GM06990 (cell line): ENCODE measurements around the gene DZIP1.
"Not testable (repeated sequence)": the region's sequence is repeated elsewhere in the genome, so short reads cannot be mapped to it uniquely, and the experiment has no call there.

Source experiments
- DNase-seq: peaks from one replicate; pipeline ENCODE4 v3.0.0-alpha.2; 2011; ENCODE audit not compliant: insufficient read length; ENCODE audit errors: extremely low read depth
- H3K27me3 ChIP-seq: replicated peaks from 2 replicates; pipeline ENCODE4 v1.6.0; 2011; ENCODE audit warnings: low read length; ENCODE audit not compliant: control insufficient read depth, insufficient read depth
- H3K36me3 ChIP-seq: 2 replicates; pipeline ENCODE4 v1.5.1; 2011; ENCODE audit warnings: low read length; ENCODE audit not compliant: control insufficient read depth, insufficient read depth
- H3K4me3 ChIP-seq: replicated peaks from 2 replicates; pipeline ENCODE4 v1.5.1; 2011; ENCODE audit warnings: low read depth, mild to moderate bottlenecking, control low read depth, low read length
- CTCF ChIP-seq: IDR thresholded peaks from 2 replicates; pipeline ENCODE4 v1.5.1; 2011; ENCODE audit warnings: low read length, control low read depth, mild to moderate bottlenecking, inconsistent platforms; ENCODE audit not compliant: insufficient read depth, poor library complexity, severe bottlenecking

DZIP1 gene, protein sequence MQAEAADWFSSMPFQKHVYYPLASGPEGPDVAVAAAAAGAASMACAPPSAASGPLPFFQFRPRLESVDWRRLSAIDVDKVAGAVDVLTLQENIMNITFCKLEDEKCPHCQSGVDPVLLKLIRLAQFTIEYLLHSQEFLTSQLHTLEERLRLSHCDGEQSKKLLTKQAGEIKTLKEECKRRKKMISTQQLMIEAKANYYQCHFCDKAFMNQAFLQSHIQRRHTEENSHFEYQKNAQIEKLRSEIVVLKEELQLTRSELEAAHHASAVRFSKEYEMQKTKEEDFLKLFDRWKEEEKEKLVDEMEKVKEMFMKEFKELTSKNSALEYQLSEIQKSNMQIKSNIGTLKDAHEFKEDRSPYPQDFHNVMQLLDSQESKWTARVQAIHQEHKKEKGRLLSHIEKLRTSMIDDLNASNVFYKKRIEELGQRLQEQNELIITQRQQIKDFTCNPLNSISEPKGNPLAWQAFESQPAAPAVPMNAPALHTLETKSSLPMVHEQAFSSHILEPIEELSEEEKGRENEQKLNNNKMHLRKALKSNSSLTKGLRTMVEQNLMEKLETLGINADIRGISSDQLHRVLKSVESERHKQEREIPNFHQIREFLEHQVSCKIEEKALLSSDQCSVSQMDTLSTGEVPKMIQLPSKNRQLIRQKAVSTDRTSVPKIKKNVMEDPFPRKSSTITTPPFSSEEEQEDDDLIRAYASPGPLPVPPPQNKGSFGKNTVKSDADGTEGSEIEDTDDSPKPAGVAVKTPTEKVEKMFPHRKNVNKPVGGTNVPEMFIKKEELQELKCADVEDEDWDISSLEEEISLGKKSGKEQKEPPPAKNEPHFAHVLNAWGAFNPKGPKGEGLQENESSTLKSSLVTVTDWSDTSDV

DNA sequence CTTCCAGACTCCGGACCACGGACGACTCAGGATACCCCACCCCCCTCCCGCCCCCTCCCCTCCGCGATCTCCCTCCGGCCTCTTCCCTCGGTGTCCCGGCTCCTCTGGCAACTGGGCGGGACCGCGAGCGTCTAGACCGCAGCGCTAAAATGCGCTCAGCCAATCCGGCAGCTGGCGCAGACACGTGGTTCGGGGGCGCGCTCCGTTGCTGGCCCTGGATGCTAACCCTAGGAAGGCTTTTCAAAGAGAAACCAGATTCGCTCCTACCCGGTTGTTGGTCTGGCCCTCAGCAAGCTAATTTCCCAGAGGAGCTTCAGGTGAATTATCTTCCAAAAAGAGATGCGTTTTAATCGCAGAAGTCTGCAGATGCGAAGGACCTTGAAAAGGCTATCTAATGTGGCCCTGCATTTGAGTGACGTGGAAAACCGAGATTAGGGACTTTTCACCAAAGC is at the start of gene DZIP1:
Gene DZIP1 (minus strand): TSS at position 106 of the 452 bp plus-strand sequence. CDS start 2,677 bp downstream, outside the sequence.
- Histone ChIP-seq H3K36me3 (no peaks in the 10 kb centered on the region), H3K4me3 (peak within 1 kb of the TSS; percentile 67), H3K27me3 (no peaks in the 10 kb centered on the region)
- TF ChIP-seq CTCF = no peak
- DNase-seq = peak; percentile 41

GRCh38 chr13:95690986-95691385 is 46.5 kb upstream of the DZIP1 start:
- H3K4me3 ChIP-seq, H3K36me3 ChIP-seq, H3K27me3 ChIP-seq, DNase-seq: not testable (repeated sequence)

DNA sequence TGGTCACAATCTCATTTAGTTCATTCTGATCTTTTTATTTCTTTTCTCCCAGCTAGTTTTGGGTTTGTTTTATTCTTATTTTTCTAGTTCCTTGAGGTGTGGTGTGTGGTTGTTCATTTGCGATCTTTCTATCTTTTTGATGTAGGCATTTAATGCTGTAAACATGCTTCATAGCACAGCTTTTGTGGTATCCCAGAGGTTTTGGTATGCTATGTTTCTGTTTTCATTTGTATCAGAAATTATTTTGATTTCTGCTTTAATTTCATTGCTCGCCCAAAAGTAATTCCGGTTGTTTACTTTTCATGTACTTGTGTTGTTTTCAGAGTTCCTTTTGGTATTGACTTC is 45.0 kb upstream of the DZIP1 start:
- Histone ChIP-seq H3K27me3 (no peaks in the 10 kb centered on the region), H3K36me3 (no peaks in the 10 kb centered on the region; the same call in 1 of the 2 replicates), H3K4me3 (no peak overlapping the region)
- TF ChIP-seq CTCF = no peak
- no peak for DNase-seq

DNA sequence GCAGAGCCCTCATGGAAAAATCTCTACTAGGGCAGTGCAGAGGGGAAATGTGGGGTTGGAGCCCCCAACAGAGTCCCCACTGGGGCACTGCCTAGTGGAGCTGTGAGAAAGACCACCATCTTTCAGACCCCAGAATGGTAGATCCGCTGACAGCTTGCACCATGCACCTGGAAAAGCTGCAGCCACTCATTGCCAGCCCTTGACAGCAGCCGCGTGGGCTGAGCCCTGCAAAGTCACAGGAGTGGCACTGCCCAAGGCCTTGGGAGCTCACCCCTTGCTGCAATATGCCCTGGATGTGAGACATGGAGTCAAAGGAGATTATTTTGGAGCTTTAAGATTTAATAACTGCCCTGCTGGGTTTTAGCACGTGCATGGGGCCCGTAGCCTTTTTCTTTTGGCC is 40.5 kb upstream of the DZIP1 start:
- not testable (repeated sequence) for H3K36me3 ChIP-seq, DNase-seq

DNA sequence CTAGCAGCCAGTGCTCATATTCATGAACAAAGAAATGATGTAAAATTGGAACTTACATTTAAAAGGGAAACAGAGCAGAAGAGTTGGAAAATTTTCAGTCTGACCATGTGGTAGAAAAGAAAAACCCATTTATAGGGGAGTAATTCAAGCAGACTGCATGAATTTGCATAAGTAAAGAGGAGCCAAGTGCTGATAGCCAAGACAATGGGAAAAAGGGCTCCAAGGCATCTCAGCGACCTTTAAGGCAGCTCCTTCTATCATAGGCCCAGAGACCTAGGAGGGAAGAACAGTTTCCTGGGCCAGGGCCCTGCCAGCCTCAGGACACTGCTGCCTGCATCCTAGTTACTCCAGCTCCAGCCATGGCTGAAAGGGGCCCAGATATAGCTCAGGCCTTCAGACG is 39.9 kb upstream of the DZIP1 start:
- Histone ChIP-seq H3K27me3 (no peaks in the 10 kb centered on the region), H3K36me3 (no peaks in the 10 kb centered on the region; the same call in none of the 2 replicates), H3K4me3 (no peak overlapping the region)
- DNase-seq = no peak
- TF ChIP-seq CTCF = no peak

More for the DNA sequence above, 40.5 kb upstream of the DZIP1 start:
- not testable (repeated sequence) for H3K4me3 ChIP-seq, H3K27me3 ChIP-seq

- Histone ChIP-seq H3K36me3 (no peaks in the 10 kb centered on the region; the same call in none of the 2 replicates), H3K4me3 (no peak overlapping the region), H3K27me3 (no peaks in the 10 kb centered on the region)
- TF ChIP-seq CTCF = no peak
- DNase-seq = no peak
Observed at GRCh38 chr13:95679722-95680121, 35.2 kb upstream of the DZIP1 start.
